HCT116 (cell line): Measurements from ENCODE around the gene MINDY3. TPM values are rescaled to one million over a fixed set of nuclear protein-coding genes. Genes with fewer than 3 reads are reported as not detected.

Experiments
- ATAC-seq: fragments of 200-7000 bp; cut with Tn5 transposase; 2 replicates; pipeline ENCODE4 v1.9.1; 2020; ENCODE audit warnings: mild to moderate bottlenecking, moderate library complexity
- BruUV-seq: library from RNA; stranded (reverse); fragments of 400-500 nt; replicated peaks from 2 replicates; lab custom pipeline; 2021; lab: Mats Ljungman, UMichigan
- CTCF ChIA-PET: fragments of 300-600 bp; sonication (Branson Sonifier 250); formaldehyde crosslinking; loops from one replicate; lab custom pipeline; 2021; ENCODE audit warnings: antibody characterized with exemption; lab: Charles Lee
- POLR2A ChIA-PET: fragments of 300-600, 350-600 bp; sonication (Branson Sonifier 250); formaldehyde crosslinking; loops from one replicate; lab custom pipeline; 2021; ENCODE audit warnings: antibody characterized with exemption; lab: Charles Lee
- RAD21 ChIA-PET, 2 experiments: fragments of 300-600 bp; sonication (Branson Sonifier 250); formaldehyde crosslinking; loops; one replicate each; lab custom pipeline; 2023; ENCODE audit warnings: low total read pairs in 2 of 2; ENCODE audit not compliant: uncharacterized antibody in 2 of 2, unreplicated experiment in 2 of 2, low non-redundant PET in 1 of 2; lab: Charles Lee
- DNase-seq: peaks from one replicate; pipeline ENCODE4 v3.0.0-alpha.2; 2010; ENCODE audit warnings: low read depth, low spot score
- H2AFZ ChIP-seq: fragments of 200-600 bp; shearing (Covaris generic), sonication (generic); 2 replicates; pipeline ENCODE4 v1.6.1; 2017; ENCODE audit warnings: low read depth, mixed run types, mixed read lengths, antibody characterized with exemption, low read length; ENCODE audit not compliant: poor library complexity, severe bottlenecking
- H3K27ac ChIP-seq: 2 replicates; pipeline ENCODE4 v1.5.1; 2012; ENCODE audit warnings: low read depth, low read length
- H3K27me3 ChIP-seq: fragments of 200-600 bp; sonication (generic); 2 replicates; pipeline ENCODE4 v1.6.1; 2016; ENCODE audit warnings: mixed run types, low read length, mixed read lengths; ENCODE audit not compliant: insufficient read depth
- H3K36me3 ChIP-seq, 2 experiments: fragments of 200-500 bp in 1 of 2; fragments of 200-600 bp in 1 of 2; sonication (Bioruptor generic) in 1 of 2; sonication (generic) in 1 of 2; 2 replicates each; pipeline versions ENCODE4 v1.5.1 to v1.6.1; 2014 to 2016; ENCODE audit warnings: low read length in 2 of 2, inconsistent platforms in 1 of 2, mixed read lengths in 1 of 2, mixed run types in 1 of 2; ENCODE audit not compliant: insufficient read depth in 2 of 2, control insufficient read depth in 1 of 2
- H3K4me1 ChIP-seq, 2 experiments: fragments of 200-600 bp in 1 of 2; sonication (generic) in 1 of 2; 2 replicates each; pipeline versions ENCODE4 v1.5.1 to v1.6.1; 2012 to 2017; ENCODE audit warnings: low read length in 2 of 2, inconsistent platforms in 1 of 2, mild to moderate bottlenecking in 1 of 2, mixed read lengths in 1 of 2, mixed run types in 1 of 2, moderate library complexity in 1 of 2; ENCODE audit not compliant: insufficient read depth in 2 of 2, control insufficient read depth in 1 of 2
- H3K4me2 ChIP-seq: fragments of 200-600 bp; sonication (generic); 2 replicates; pipeline ENCODE4 v1.6.1; 2017; ENCODE audit warnings: mixed run types, low read length, mixed read lengths
- H3K4me3 ChIP-seq, 2 experiments: fragments of 200-600 bp in 1 of 2; sonication (generic) in 1 of 2; replicated peaks in 1 of 2; 2 replicates each; pipeline ENCODE4 v1.5.1; 2011 to 2016; ENCODE audit warnings: low read length in 2 of 2, control low read depth in 1 of 2, low read depth in 1 of 2, mild to moderate bottlenecking in 1 of 2, mixed read lengths in 1 of 2, mixed run types in 1 of 2
- H3K79me2 ChIP-seq: fragments of 200-600 bp; sonication (generic); 2 replicates; pipeline ENCODE4 v1.6.1; 2017; ENCODE audit warnings: mild to moderate bottlenecking, mixed run types, low read length, moderate library complexity, mixed read lengths; ENCODE audit not compliant: insufficient read depth
- H3K9ac ChIP-seq: fragments of 200-600 bp; sonication (generic); 2 replicates; pipeline ENCODE4 v1.6.1; 2016; ENCODE audit warnings: low read length, mixed read lengths
- H3K9me2 ChIP-seq: fragments of 200-600 bp; sonication (generic), shearing (Covaris generic); 2 replicates; pipeline ENCODE4 v1.6.1; 2017; ENCODE audit warnings: mixed run types, mild to moderate bottlenecking, moderate library complexity; ENCODE audit not compliant: insufficient read depth
- H3K9me3 ChIP-seq, 2 experiments: fragments of 200-500 bp in 1 of 2; fragments of 200-600 bp in 1 of 2; sonication (Bioruptor generic) in 1 of 2; sonication (generic) in 1 of 2; 2 replicates each; pipeline ENCODE4 v1.6.1; 2014 to 2017; ENCODE audit warnings: low read length in 2 of 2, mixed read lengths in 2 of 2, inconsistent platforms in 1 of 2, low read depth in 1 of 2, mild to moderate bottlenecking in 1 of 2, mixed run types in 1 of 2, moderate library complexity in 1 of 2; ENCODE audit not compliant: control insufficient read depth in 1 of 2, insufficient read depth in 1 of 2
- H4K20me1 ChIP-seq: fragments of 200-600 bp; sonication (generic), shearing (Covaris generic); 2 replicates; pipeline ENCODE4 v1.6.1; 2017; ENCODE audit warnings: mixed run types, mild to moderate bottlenecking, moderate library complexity; ENCODE audit not compliant: insufficient read depth
- ATF3 ChIP-seq: IDR thresholded peaks from 2 replicates; pipeline ENCODE4 v1.6.1; 2012
- CBX3 ChIP-seq: IDR thresholded peaks from 2 replicates; pipeline ENCODE4 v1.6.1; 2012; ENCODE audit warnings: low read depth
- ELF1 ChIP-seq: IDR thresholded peaks from 2 replicates; pipeline ENCODE4 v1.6.1; 2012; ENCODE audit warnings: low read depth, borderline replicate concordance
- EZH2phosphoT487 ChIP-seq: fragments of 200-600 bp; IDR thresholded peaks from 2 replicates; pipeline ENCODE4 v1.6.1; 2018; ENCODE audit warnings: antibody characterized with exemption, borderline replicate concordance
- JUND ChIP-seq: IDR thresholded peaks from 2 replicates; pipeline ENCODE4 v1.6.1; 2012
- SIN3A ChIP-seq: IDR thresholded peaks from 2 replicates; pipeline ENCODE4 v1.6.1; 2012; ENCODE audit warnings: low read depth
- SP1 ChIP-seq: IDR thresholded peaks from 2 replicates; pipeline ENCODE4 v1.6.1; 2012; ENCODE audit warnings: low read depth
- TCF7L2 ChIP-seq: IDR thresholded peaks from 2 replicates; pipeline ENCODE4 v1.7.0; 2011; ENCODE audit warnings: borderline replicate concordance, inconsistent platforms; ENCODE audit not compliant: insufficient read depth, insufficient read length; ENCODE audit errors: extremely low read depth
- YY1 ChIP-seq: IDR thresholded peaks from 2 replicates; pipeline ENCODE4 v1.6.1; 2011; ENCODE audit warnings: low read length, low read depth, moderate library complexity, mild to moderate bottlenecking; ENCODE audit not compliant: insufficient replicate concordance; ENCODE audit errors: extremely low read depth
- ZBTB33 ChIP-seq: IDR thresholded peaks from 2 replicates; pipeline ENCODE4 v1.6.1; 2011; ENCODE audit warnings: mild to moderate bottlenecking, low read length, moderate library complexity; ENCODE audit not compliant: insufficient replicate concordance; ENCODE audit errors: extremely low read depth
- ZFX ChIP-seq: fragments of 450-650 bp; IDR thresholded peaks from 2 replicates; pipeline ENCODE4 v1.6.1; 2017
- intact Hi-C: fragments of 100-400 bp; cut with micrococcal nuclease; formaldehyde crosslinking; loops from 2 replicates; pipeline ENCODE4 v1.10.0; 2022
- total RNA-seq: library from RNA; stranded (reverse); gene quantifications from one replicate; pipeline ENCODE4 v1.2.1, GENCODE V29; 2021; ENCODE audit not compliant: unreplicated experiment
- TF ChIP-seq, protein P1 (sequence below), 3 experiments: fragments of 200-600 bp in 1 of 3; sonication (generic) in 1 of 3; IDR thresholded peaks in 2 of 3; conservative IDR thresholded peaks in 1 of 3; 2 replicates each; pipeline ENCODE4 v1.5.1; 2012 to 2017; ENCODE audit warnings: low read depth in 2 of 3, low read length in 2 of 3, antibody characterized with exemption in 1 of 3, borderline replicate concordance in 1 of 3, control low read depth in 1 of 3, mild to moderate bottlenecking in 1 of 3, mixed read lengths in 1 of 3, mixed run types in 1 of 3, moderate library complexity in 1 of 3; ENCODE audit not compliant: insufficient read depth in 1 of 3

Gene MINDY3
- total RNA-seq, 1 experiment from 2014 or later = 15.5 TPM

- Histone ChIP-seq H3K4me1 (peaks cover 0 to 5% of the 10 kb centered on the region in 2 experiments; a peak in 1 of 4 replicates), H3K79me2 (no peaks in the 10 kb centered on the region), H3K27me3 (no peaks in the 10 kb centered on the region), H4K20me1 (no peaks in the 10 kb centered on the region), H3K9me3 (no peaks in the 10 kb centered on the region), H3K9ac (no peak overlapping the region), H3K9me2 (no peaks in the 10 kb centered on the region), H3K36me3 (no peaks in the 10 kb centered on the region), H3K27ac (no peak overlapping the region), H3K4me2 (no peak overlapping the region), H3K4me3 (no peak overlapping the region), H2AFZ (no peak overlapping the region)
- POLR2A ChIA-PET = no interaction called here
- RAD21 ChIA-PET = no interaction called here
- ATAC-seq = no peak
- no peak for DNase-seq
- no TSS peak for BruUV-seq
- CTCF ChIA-PET = no interaction called here
- intact Hi-C loops = no loop called here
- no peak for TF ChIP-seq SP1
- no peak for TF ChIP-seq EZH2phosphoT487
- no peak for TF ChIP-seq ZFX
- no peak for TF ChIP-seq TCF7L2
- TF ChIP-seq ZBTB33 = no peak
- no peak for TF ChIP-seq CBX3
- TF ChIP-seq ATF3 = no peak
- TF ChIP-seq JUND = no peak
- no peak for TF ChIP-seq SIN3A
- TF ChIP-seq YY1 = no peak
- TF ChIP-seq ELF1 = no peak
- TF ChIP-seq, protein P1, sequence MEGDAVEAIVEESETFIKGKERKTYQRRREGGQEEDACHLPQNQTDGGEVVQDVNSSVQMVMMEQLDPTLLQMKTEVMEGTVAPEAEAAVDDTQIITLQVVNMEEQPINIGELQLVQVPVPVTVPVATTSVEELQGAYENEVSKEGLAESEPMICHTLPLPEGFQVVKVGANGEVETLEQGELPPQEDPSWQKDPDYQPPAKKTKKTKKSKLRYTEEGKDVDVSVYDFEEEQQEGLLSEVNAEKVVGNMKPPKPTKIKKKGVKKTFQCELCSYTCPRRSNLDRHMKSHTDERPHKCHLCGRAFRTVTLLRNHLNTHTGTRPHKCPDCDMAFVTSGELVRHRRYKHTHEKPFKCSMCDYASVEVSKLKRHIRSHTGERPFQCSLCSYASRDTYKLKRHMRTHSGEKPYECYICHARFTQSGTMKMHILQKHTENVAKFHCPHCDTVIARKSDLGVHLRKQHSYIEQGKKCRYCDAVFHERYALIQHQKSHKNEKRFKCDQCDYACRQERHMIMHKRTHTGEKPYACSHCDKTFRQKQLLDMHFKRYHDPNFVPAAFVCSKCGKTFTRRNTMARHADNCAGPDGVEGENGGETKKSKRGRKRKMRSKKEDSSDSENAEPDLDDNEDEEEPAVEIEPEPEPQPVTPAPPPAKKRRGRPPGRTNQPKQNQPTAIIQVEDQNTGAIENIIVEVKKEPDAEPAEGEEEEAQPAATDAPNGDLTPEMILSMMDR (IDR thresholded peaks at IDR 0.05 in 2 of 3, conservative IDR thresholded peaks at IDR 0.05 in 1 of 3; ENCODE audit: borderline replicate concordance in 1 of 3, insufficient read depth in 1 of 3, low read depth in 2 of 3, low read length in 2 of 3) = no peak
Measured at GRCh38 chr10:15737656-15738055, 122.7 kb downstream of the MINDY3 start.
